GM23338 (cell line): Measurements from ENCODE around the gene DBH. TPM values are rescaled to one million over a fixed set of nuclear protein-coding genes. Genes with fewer than 3 reads are reported as not detected.

Experiments used
- ATAC-seq: fragments of 200-7000 bp; cut with Tn5 transposase; 3 replicates; pipeline ENCODE4 v1.9.1; 2020
- DNase-seq: peaks from one replicate; pipeline ENCODE4 v3.0.0-alpha.2; 2015; ENCODE audit warnings: low spot score
- H2AFZ ChIP-seq: fragments of 200-600 bp; sonication (generic); 2 replicates; pipeline ENCODE4 v1.8.0; 2016; ENCODE audit warnings: antibody characterized with exemption, mild to moderate bottlenecking, moderate library complexity
- H3F3A ChIP-seq: fragments of 200-600 bp; sonication (generic); replicated peaks from 2 replicates; pipeline ENCODE4 v1.8.0; 2017; ENCODE audit warnings: antibody characterized with exemption, mixed run types, low read depth
- H3K27ac ChIP-seq: fragments of 200-600 bp; sonication (generic); 2 replicates; pipeline ENCODE4 v1.6.1; 2016; ENCODE audit warnings: low read depth
- H3K27me3 ChIP-seq: fragments of 200-600 bp; sonication (generic); 2 replicates; pipeline ENCODE4 v1.8.0; 2016; ENCODE audit warnings: mild to moderate bottlenecking, mixed run types, moderate library complexity; ENCODE audit not compliant: insufficient read depth
- H3K36me3 ChIP-seq: fragments of 200-600 bp; sonication (generic); 2 replicates; pipeline ENCODE4 v1.8.0; 2016; ENCODE audit warnings: mild to moderate bottlenecking; ENCODE audit not compliant: insufficient read depth
- H3K4me1 ChIP-seq: fragments of 200-600 bp; sonication (generic); 2 replicates; pipeline ENCODE4 v1.8.0; 2016; ENCODE audit warnings: mild to moderate bottlenecking, moderate library complexity; ENCODE audit not compliant: insufficient read depth
- H3K4me2 ChIP-seq: fragments of 200-600 bp; sonication (generic); 2 replicates; pipeline ENCODE4 v1.7.1; 2017; ENCODE audit warnings: mixed run types
- H3K4me3 ChIP-seq: fragments of 200-600 bp; sonication (generic); 2 replicates; pipeline ENCODE4 v1.6.1; 2016; ENCODE audit warnings: mixed run types
- H3K79me2 ChIP-seq: fragments of 200-600 bp; sonication (generic); replicated peaks from 2 replicates; pipeline ENCODE4 v1.8.0; 2017; ENCODE audit warnings: mild to moderate bottlenecking; ENCODE audit not compliant: insufficient read depth
- H3K9me2 ChIP-seq: fragments of 200-600 bp; sonication (generic); 2 replicates; pipeline ENCODE4 v1.8.0; 2017; ENCODE audit not compliant: insufficient read depth
- H4K20me1 ChIP-seq: fragments of 200-600 bp; sonication (generic); replicated peaks from 2 replicates; pipeline ENCODE4 v1.8.0; 2017; ENCODE audit warnings: mild to moderate bottlenecking; ENCODE audit not compliant: insufficient read depth
- H3K27ac Mint-ChIP-seq: 2 replicates; pipeline ENCODE4 v1.8.0; 2020; ENCODE audit warnings: inconsistent platforms, mild to moderate bottlenecking, moderate library complexity, mixed read lengths
- H3K27me3 Mint-ChIP-seq: 3 replicates; pipeline ENCODE4 v1.8.0; 2022; ENCODE audit warnings: low read depth, mild to moderate bottlenecking, moderate library complexity, mixed read lengths, inconsistent platforms; ENCODE audit not compliant: insufficient read depth, poor library complexity
- H3K36me3 Mint-ChIP-seq: 3 replicates; pipeline ENCODE4 v1.8.0; 2021; ENCODE audit warnings: low read depth, mild to moderate bottlenecking, inconsistent platforms, moderate library complexity, mixed read lengths
- H3K4me1 Mint-ChIP-seq: 3 replicates; pipeline ENCODE4 v1.8.0; 2020; ENCODE audit warnings: mild to moderate bottlenecking, inconsistent platforms, mixed read lengths
- H3K4me3 Mint-ChIP-seq: 3 replicates; pipeline ENCODE4 v1.8.0; 2021; ENCODE audit warnings: moderate library complexity, mild to moderate bottlenecking, inconsistent platforms, mixed read lengths
- H3K9me3 Mint-ChIP-seq: 3 replicates; pipeline ENCODE4 v1.8.0; 2020; ENCODE audit warnings: moderate library complexity, mild to moderate bottlenecking, inconsistent platforms, mixed read lengths
- EZH2 ChIP-seq: fragments of 200-600 bp; sonication (generic); IDR thresholded peaks from one replicate; pipeline ENCODE4 v1.8.0; 2017; ENCODE audit warnings: antibody characterized with exemption, mild to moderate bottlenecking, low read depth; ENCODE audit not compliant: unreplicated experiment
- EZH2phosphoT487 ChIP-seq: fragments of 200-600 bp; sonication (generic); IDR thresholded peaks from one replicate; pipeline ENCODE4 v1.8.1; 2018; ENCODE audit warnings: antibody characterized with exemption; ENCODE audit not compliant: unreplicated experiment
- JUNB ChIP-seq: IDR thresholded peaks from one replicate; pipeline ENCODE4 v1.6.1; 2016; ENCODE audit warnings: antibody characterized with exemption; ENCODE audit not compliant: unreplicated experiment
- NANOG ChIP-seq: IDR thresholded peaks from 2 replicates; pipeline ENCODE4 v1.6.1; 2016; ENCODE audit warnings: antibody characterized with exemption, borderline replicate concordance
- POLR2AphosphoS5 ChIP-seq: IDR thresholded peaks from 2 replicates; pipeline ENCODE4 v1.6.1; 2016; ENCODE audit warnings: antibody characterized with exemption, low read depth
- STAT1 ChIP-seq: IDR thresholded peaks from one replicate; pipeline ENCODE4 v1.6.1; 2016; ENCODE audit warnings: antibody characterized with exemption; ENCODE audit not compliant: unreplicated experiment
- ZNF114 ChIP-seq: fragments of 250-450 bp; sonication (Bioruptor Pico); IDR thresholded peaks from 2 replicates; pipeline ENCODE4 v1.5.0; 2020; ENCODE audit warnings: mild to moderate bottlenecking, moderate library complexity
- ZNF331 ChIP-seq: fragments of 250-450 bp; sonication (Bioruptor Pico); IDR thresholded peaks from 2 replicates; pipeline ENCODE4 v1.5.0; 2020; ENCODE audit warnings: low read depth, mild to moderate bottlenecking, moderate library complexity
- polyA plus RNA-seq: library from polyadenylated mRNA; unstranded; fragments of >200 nt; fragmentation: Nextera tagmentation; extraction: Ambion mirVana; gene quantifications from 2 replicates; pipeline ENCODE4 v1.2.1, GENCODE V29; 2016
- total RNA-seq: library from RNA; depleted of rRNA; stranded (reverse); fragments of >200 nt; shearing (Covaris generic); gene quantifications from 2 replicates; pipeline ENCODE4 v1.2.3, GENCODE V29; 2014
- TF ChIP-seq, protein P1 (sequence below): IDR thresholded peaks from 2 replicates; pipeline ENCODE4 v1.6.1; 2016; ENCODE audit warnings: antibody characterized with exemption
- TF ChIP-seq, protein P2 (sequence below), 2 experiments: fragments of 200-600 bp in 1 of 2; sonication (generic) in 1 of 2; conservative IDR thresholded peaks; 2 replicates each; pipeline versions ENCODE4 v1.5.1 to v1.6.1; 2016 to 2017; ENCODE audit warnings: antibody characterized with exemption in 2 of 2, low read depth in 2 of 2, mild to moderate bottlenecking in 2 of 2, moderate library complexity in 1 of 2
- TF ChIP-seq, protein P3 (sequence below): IDR thresholded peaks from one replicate; pipeline ENCODE4 v1.6.1; 2018; ENCODE audit warnings: antibody characterized with exemption; ENCODE audit not compliant: unreplicated experiment

DBH gene
- total and polyA plus RNA-seq, 2 experiments from 2014 or later, result 0.08 to 0.24 TPM

GRCh38 chr9:133658442-133659431 lies 22.6 kb downstream of the DBH start (continued):
- TF ChIP-seq EZH2phosphoT487 (no peak), JUNB (no peak), ZNF331 (CRISPR knock-in tag) (no peak), STAT1 (no peak), POLR2AphosphoS5 (no peak)
- TF ChIP-seq, protein P1, sequence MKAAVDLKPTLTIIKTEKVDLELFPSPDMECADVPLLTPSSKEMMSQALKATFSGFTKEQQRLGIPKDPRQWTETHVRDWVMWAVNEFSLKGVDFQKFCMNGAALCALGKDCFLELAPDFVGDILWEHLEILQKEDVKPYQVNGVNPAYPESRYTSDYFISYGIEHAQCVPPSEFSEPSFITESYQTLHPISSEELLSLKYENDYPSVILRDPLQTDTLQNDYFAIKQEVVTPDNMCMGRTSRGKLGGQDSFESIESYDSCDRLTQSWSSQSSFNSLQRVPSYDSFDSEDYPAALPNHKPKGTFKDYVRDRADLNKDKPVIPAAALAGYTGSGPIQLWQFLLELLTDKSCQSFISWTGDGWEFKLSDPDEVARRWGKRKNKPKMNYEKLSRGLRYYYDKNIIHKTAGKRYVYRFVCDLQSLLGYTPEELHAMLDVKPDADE, result no peak
- TF ChIP-seq, protein P2, sequence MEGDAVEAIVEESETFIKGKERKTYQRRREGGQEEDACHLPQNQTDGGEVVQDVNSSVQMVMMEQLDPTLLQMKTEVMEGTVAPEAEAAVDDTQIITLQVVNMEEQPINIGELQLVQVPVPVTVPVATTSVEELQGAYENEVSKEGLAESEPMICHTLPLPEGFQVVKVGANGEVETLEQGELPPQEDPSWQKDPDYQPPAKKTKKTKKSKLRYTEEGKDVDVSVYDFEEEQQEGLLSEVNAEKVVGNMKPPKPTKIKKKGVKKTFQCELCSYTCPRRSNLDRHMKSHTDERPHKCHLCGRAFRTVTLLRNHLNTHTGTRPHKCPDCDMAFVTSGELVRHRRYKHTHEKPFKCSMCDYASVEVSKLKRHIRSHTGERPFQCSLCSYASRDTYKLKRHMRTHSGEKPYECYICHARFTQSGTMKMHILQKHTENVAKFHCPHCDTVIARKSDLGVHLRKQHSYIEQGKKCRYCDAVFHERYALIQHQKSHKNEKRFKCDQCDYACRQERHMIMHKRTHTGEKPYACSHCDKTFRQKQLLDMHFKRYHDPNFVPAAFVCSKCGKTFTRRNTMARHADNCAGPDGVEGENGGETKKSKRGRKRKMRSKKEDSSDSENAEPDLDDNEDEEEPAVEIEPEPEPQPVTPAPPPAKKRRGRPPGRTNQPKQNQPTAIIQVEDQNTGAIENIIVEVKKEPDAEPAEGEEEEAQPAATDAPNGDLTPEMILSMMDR (conservative IDR thresholded peaks at IDR 0.05; ENCODE audit: low read depth in 2 of 2), result no peak
- TF ChIP-seq, protein P3, sequence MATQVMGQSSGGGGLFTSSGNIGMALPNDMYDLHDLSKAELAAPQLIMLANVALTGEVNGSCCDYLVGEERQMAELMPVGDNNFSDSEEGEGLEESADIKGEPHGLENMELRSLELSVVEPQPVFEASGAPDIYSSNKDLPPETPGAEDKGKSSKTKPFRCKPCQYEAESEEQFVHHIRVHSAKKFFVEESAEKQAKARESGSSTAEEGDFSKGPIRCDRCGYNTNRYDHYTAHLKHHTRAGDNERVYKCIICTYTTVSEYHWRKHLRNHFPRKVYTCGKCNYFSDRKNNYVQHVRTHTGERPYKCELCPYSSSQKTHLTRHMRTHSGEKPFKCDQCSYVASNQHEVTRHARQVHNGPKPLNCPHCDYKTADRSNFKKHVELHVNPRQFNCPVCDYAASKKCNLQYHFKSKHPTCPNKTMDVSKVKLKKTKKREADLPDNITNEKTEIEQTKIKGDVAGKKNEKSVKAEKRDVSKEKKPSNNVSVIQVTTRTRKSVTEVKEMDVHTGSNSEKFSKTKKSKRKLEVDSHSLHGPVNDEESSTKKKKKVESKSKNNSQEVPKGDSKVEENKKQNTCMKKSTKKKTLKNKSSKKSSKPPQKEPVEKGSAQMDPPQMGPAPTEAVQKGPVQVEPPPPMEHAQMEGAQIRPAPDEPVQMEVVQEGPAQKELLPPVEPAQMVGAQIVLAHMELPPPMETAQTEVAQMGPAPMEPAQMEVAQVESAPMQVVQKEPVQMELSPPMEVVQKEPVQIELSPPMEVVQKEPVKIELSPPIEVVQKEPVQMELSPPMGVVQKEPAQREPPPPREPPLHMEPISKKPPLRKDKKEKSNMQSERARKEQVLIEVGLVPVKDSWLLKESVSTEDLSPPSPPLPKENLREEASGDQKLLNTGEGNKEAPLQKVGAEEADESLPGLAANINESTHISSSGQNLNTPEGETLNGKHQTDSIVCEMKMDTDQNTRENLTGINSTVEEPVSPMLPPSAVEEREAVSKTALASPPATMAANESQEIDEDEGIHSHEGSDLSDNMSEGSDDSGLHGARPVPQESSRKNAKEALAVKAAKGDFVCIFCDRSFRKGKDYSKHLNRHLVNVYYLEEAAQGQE, result no peak

DNA sequence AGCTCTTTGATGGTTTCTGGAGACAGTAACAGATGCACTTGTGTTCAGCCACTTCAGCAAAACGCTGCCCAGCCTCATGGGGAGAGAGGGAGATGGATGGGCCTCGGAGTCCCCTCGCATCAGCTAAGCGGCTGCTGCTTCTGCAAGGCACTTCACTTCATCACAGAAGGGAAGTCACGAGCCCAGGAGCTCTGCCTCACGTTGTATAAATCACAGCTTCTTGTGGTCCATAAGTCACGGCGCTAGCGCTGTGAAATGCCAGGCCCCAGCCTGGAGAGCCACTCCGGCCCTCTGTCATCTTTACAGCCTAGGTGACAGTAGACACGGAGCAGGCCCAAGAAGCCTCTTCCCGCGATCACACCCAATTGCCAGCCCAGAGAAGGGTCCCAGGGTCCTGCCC lies 23.4 kb downstream of the DBH start:
- Histone ChIP-seq H3K4me1 (no peaks in the 10 kb centered on the region), H3K79me2 (no peaks in the 10 kb centered on the region), H4K20me1 (no peaks in the 10 kb centered on the region), H3F3A (no peaks in the 10 kb centered on the region), H3K27ac (no peak overlapping the region), H3K36me3 (no peaks in the 10 kb centered on the region), H3K27me3 (no peaks in the 10 kb centered on the region), H2AFZ (no peak overlapping the region), H3K9me2 (no peaks in the 10 kb centered on the region), H3K4me3 (no peak overlapping the region), H3K4me2 (no peak overlapping the region)
- Mint-ChIP-seq H3K4me3 (no peak overlapping the region), H3K36me3 (no peaks in the 10 kb centered on the region), H3K27me3 (peaks cover 18% of the 10 kb centered on the region), H3K9me3 (no peaks in the 10 kb centered on the region), H3K27ac (no peak overlapping the region), H3K4me1 (peaks cover 23% of the 10 kb centered on the region)
- ATAC-seq, result no peak
- TF ChIP-seq ZNF114 (CRISPR knock-in tag), result no peak
- TF ChIP-seq POLR2AphosphoS5, result no peak
- no peak for TF ChIP-seq STAT1
- TF ChIP-seq, protein P3, result no peak
- TF ChIP-seq, protein P1, result no peak
- TF ChIP-seq, protein P2 (conservative IDR thresholded peaks at IDR 0.05; ENCODE audit: low read depth in 2 of 2), result no peak
- TF ChIP-seq JUNB, result no peak
- TF ChIP-seq EZH2phosphoT487, result no peak
- no peak for TF ChIP-seq EZH2
- no peak for TF ChIP-seq NANOG
- DNase-seq, result no peak
